Measurements from ENCODE around the gene PSMA4. TPM values are rescaled to one million over a fixed set of nuclear protein-coding genes. Genes with fewer than 3 reads are reported as not detected.
A peak's percentile ranks its signal among the peaks of the same experiment; 100 is the strongest.
"Not testable (repeated sequence)": the region's sequence is repeated elsewhere in the genome, so short reads cannot be mapped to it uniquely, and the experiment has no call there.

PSMA4 gene
- total RNA-seq, 4 donors from 2014 or later, result 58.1 to 102 (median 76.8) TPM

DNA sequence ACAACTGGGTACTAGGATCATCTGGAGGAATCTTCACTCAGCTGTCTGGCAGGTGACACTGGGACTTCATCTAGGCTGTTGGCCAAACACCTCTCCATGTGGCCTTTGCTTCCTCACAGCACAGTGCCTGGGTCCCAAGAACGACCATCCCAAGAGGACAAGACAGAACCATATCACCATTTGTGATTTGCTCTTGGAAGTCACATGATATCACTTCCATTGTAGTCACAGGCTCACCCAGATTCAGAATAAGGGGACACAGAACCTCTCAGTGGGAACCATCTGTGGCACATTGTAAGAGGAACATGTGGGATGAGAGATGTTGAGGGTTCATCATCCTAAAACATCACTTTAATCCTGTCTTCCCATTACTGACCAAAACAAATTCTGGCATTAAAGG is 1.9 kb upstream of the PSMA4 start:
- DNase-seq (ENCODE audit: low spot score in 2 of 2), result no peak
- H3K4me3 ChIP-seq, result no peak overlapping the region
- peaks cover 0 to 34% (median 11%) of the 10 kb centered on the region in 4 donors for H3K4me1 ChIP-seq
- TF ChIP-seq CTCF (IDR thresholded peaks at IDR 0.05) (no peak), EP300 (IDR thresholded peaks at IDR 0.05) (no peak), POLR2A (IDR thresholded peaks at IDR 0.05) (no peak)
- no peak overlapping the region for H3K27ac ChIP-seq
- no peaks in the 10 kb centered on the region for H3K27me3 ChIP-seq
- H3K9me3 ChIP-seq, result no peaks in the 10 kb centered on the region
- 76 to 86% methylated on average over 1 of the region's 1 CpG for WGBS, 2 donors
- peaks cover 0 to 12% (median 0%) of the 10 kb centered on the region in 3 donors for H3K36me3 ChIP-seq

DNA sequence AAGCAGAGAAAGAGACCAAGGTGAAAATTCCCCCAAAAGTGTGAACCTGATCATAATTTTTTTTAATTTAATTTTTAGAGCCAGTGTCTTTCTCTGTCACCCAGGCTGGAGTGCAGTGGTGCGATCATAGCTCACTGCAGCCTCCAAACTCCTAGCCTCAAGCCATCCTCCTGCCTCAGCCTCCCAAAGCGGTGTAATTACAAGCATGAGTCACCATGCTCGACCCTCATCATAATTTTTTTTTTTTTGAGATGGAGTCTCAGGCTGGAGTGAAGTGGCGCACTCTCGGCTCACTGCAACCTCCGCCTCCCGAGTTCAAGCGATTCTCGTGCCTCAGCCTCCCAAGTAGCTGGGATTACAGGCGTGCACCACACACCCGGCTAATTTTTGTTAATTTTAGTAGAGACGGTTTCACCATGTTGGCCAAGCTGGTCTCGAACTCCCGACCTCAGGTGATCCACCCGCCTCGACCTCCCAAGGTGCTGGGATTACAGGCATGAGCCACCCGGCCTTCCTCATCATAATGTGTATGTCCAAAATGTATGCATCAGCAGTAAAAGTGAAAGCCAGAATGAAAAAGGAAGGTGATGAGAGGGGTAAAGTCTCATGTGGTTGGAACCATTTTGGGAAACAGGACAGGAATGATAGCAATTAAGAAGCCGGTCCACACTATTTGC is 642 bp upstream of the PSMA4 start:
- Histone ChIP-seq H3K27ac (peak overlapping the region; percentile 87 to 96 (median 92)), H3K36me3 (peaks cover 0 to 22% (median 0%) of the 10 kb centered on the region in 3 donors), H3K4me1 (peaks cover 0 to 29% (median 11%) of the 10 kb centered on the region in 4 donors), H3K4me3 (peak overlapping the region; percentile 61 to 74 (median 70))
- DNase-seq (ENCODE audit: low spot score in 2 of 2); H3K27me3 ChIP-seq; H3K9me3 ChIP-seq: not testable (repeated sequence)
- 76 to 77% methylated on average over 18 of the region's 18 CpGs for WGBS, 2 donors

- WGBS, 2 donors, result 6 to 7% methylated on average over 13 to 14 of the region's 17 CpGs
Measured at GRCh38 chr15:78540871-78541743, 863 bp downstream of the PSMA4 start.

DNA sequence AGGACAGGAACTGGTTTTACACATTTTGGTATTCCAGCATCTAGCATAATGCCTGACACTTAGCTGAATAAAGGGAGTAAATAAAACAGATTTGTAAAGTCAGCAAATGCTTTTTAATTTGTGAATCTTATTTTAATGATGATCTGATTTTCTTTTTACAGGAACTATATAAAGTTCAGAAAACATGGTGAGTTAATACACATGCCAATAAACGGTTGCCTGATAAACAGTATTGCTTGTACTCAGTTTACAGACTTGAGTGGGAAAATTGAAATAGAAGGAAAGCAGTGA is 1.4 kb downstream of the PSMA4 start:
- Histone ChIP-seq H3K27me3 (no peaks in the 10 kb centered on the region), H3K4me1 (peaks cover 0 to 29% (median 11%) of the 10 kb centered on the region in 4 donors), H3K9me3 (no peaks in the 10 kb centered on the region), H3K36me3 (peaks cover 0 to 43% (median 11%) of the 10 kb centered on the region in 3 donors), H3K27ac (peak overlapping the region in 3 of 4 donors; percentile 87 to 96 (median 93)), H3K4me3 (peak overlapping the region in 3 of 4 donors; percentile 67 to 74 (median 73))
- no peak for DNase-seq (ENCODE audit: low spot score in 2 of 2)
- 43 to 44% methylated on average over 1 of the region's 1 CpG for WGBS, 2 donors
- TF ChIP-seq CTCF (IDR thresholded peaks at IDR 0.05) (no peak), POLR2A (IDR thresholded peaks at IDR 0.05) (no peak), EP300 (IDR thresholded peaks at IDR 0.05) (no peak)

More at GRCh38 chr15:78540871-78541743, 863 bp downstream of the PSMA4 start:
- Histone ChIP-seq H3K4me1 (peaks cover 0 to 29% (median 11%) of the 10 kb centered on the region in 4 donors), H3K27ac (peak overlapping the region; percentile 87 to 96 (median 92)), H3K4me3 (peak overlapping the region; percentile 61 to 74 (median 70)), H3K36me3 (peaks cover 0 to 37% (median 10%) of the 10 kb centered on the region in 3 donors), H3K27me3 (no peaks in the 10 kb centered on the region), H3K9me3 (no peaks in the 10 kb centered on the region)
- DNase-seq (ENCODE audit: low spot score in 2 of 2), result no peak
- TF ChIP-seq POLR2A (IDR thresholded peaks at IDR 0.05) (no peak), CTCF (IDR thresholded peaks at IDR 0.05) (no peak), EP300 (IDR thresholded peaks at IDR 0.05) (no peak)

DNA sequence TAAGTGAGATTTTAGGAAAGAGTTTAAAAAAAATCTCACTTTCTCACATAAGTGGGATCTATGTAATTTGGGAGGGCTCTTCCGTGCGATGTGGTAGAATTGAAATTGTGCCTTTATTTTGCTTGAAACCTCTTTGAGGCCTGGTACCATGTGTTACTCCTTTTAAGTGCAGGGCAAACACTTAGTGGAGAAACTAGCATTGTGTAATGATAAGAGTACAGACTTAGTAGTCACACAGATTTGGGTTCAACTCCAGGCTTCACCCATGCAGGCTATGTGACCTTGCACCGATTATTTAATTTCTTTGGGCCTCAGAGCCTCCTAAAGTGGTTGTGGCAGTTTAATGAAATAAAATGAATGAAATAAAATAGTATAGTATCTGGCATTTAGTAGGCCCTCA is 2.4 kb downstream of the PSMA4 start:
- 93 to 96% methylated on average over 3 of the region's 3 CpGs for WGBS, 2 donors
- Histone ChIP-seq H3K9me3 (no peaks in the 10 kb centered on the region), H3K4me1 (peaks cover 0 to 29% (median 11%) of the 10 kb centered on the region in 4 donors), H3K36me3 (peaks cover 0 to 53% (median 11%) of the 10 kb centered on the region in 3 donors), H3K27me3 (no peaks in the 10 kb centered on the region), H3K4me3 (no peak overlapping the region), H3K27ac (no peak overlapping the region)
- TF ChIP-seq EP300 (IDR thresholded peaks at IDR 0.05), result no peak
- no peak for TF ChIP-seq CTCF (IDR thresholded peaks at IDR 0.05)
- TF ChIP-seq POLR2A (IDR thresholded peaks at IDR 0.05), result no peak
- no peak for DNase-seq (ENCODE audit: low spot score in 2 of 2)

All from tibial nerve (tissue), 4 donors.